ENCODE data around the gene KLHL40. TPM values are rescaled to one million over a fixed set of nuclear protein-coding genes. Genes with fewer than 3 reads are reported as not detected.

KLHL40 gene
- total and polyA plus RNA-seq, 2 experiments from 2014 or later = not detected

GRCh38 chr3:42739401-42740158, 54.2 kb downstream of the KLHL40 start:
- H3K9me2 ChIP-seq (replicated peaks; ENCODE audit: insufficient read depth) = no peaks in the 10 kb centered on the region
- no peaks in the 10 kb centered on the region for H4K20me1 ChIP-seq (ENCODE audit: insufficient read depth, poor library complexity, severe bottlenecking)
- H3K36me3 ChIP-seq (replicated peaks; ENCODE audit: insufficient read depth, low read depth) = no peaks in the 10 kb centered on the region
- TF ChIP-seq EZH2phosphoT487 (IDR thresholded peaks at IDR 0.05; ENCODE audit: low read depth, severe bottlenecking, unreplicated experiment) = no peak
- TF ChIP-seq, protein P1, sequence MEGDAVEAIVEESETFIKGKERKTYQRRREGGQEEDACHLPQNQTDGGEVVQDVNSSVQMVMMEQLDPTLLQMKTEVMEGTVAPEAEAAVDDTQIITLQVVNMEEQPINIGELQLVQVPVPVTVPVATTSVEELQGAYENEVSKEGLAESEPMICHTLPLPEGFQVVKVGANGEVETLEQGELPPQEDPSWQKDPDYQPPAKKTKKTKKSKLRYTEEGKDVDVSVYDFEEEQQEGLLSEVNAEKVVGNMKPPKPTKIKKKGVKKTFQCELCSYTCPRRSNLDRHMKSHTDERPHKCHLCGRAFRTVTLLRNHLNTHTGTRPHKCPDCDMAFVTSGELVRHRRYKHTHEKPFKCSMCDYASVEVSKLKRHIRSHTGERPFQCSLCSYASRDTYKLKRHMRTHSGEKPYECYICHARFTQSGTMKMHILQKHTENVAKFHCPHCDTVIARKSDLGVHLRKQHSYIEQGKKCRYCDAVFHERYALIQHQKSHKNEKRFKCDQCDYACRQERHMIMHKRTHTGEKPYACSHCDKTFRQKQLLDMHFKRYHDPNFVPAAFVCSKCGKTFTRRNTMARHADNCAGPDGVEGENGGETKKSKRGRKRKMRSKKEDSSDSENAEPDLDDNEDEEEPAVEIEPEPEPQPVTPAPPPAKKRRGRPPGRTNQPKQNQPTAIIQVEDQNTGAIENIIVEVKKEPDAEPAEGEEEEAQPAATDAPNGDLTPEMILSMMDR (IDR thresholded peaks at IDR 0.05; ENCODE audit: poor library complexity) = no peak
- no peak for TF ChIP-seq EZH2 (IDR thresholded peaks at IDR 0.05; ENCODE audit: borderline replicate concordance)
- no peak overlapping the region for H3K4me3 ChIP-seq
- 93% methylated on average over 12 of the region's 12 CpGs for WGBS (ENCODE audit: low lambda C conversion rate, missing lambda C conversion rate)
- H3K4me2 ChIP-seq = no peak overlapping the region
- no peaks in the 10 kb centered on the region for H3K79me2 ChIP-seq
- H3K27me3 ChIP-seq = no peaks in the 10 kb centered on the region
- H3K27ac ChIP-seq = no peak overlapping the region
- H3K4me1 ChIP-seq (ENCODE audit: insufficient read depth) = no peaks in the 10 kb centered on the region
- no peak overlapping the region for H2AFZ ChIP-seq
- no peaks in the 10 kb centered on the region for H3K9me3 ChIP-seq (ENCODE audit: low read depth)
- no peak for DNase-seq (ENCODE audit: low spot score)

- H2AFZ ChIP-seq = no peak overlapping the region
- H3K4me2 ChIP-seq = no peak overlapping the region
- no peak overlapping the region for H3K4me3 ChIP-seq
- H3K27me3 ChIP-seq = no peaks in the 10 kb centered on the region
- H3K4me1 ChIP-seq (ENCODE audit: insufficient read depth) = peaks cover 13% of the 10 kb centered on the region
- H4K20me1 ChIP-seq (ENCODE audit: insufficient read depth, poor library complexity, severe bottlenecking) = no peaks in the 10 kb centered on the region
- H3K9me2 ChIP-seq (replicated peaks; ENCODE audit: insufficient read depth) = no peaks in the 10 kb centered on the region
- no peaks in the 10 kb centered on the region for H3K36me3 ChIP-seq (replicated peaks; ENCODE audit: insufficient read depth, low read depth)
- H3K27ac ChIP-seq = no peak overlapping the region
- TF ChIP-seq EZH2phosphoT487 (IDR thresholded peaks at IDR 0.05; ENCODE audit: low read depth, severe bottlenecking, unreplicated experiment) = no peak
- TF ChIP-seq, protein P1 (IDR thresholded peaks at IDR 0.05; ENCODE audit: poor library complexity) = no peak
- TF ChIP-seq EZH2 (IDR thresholded peaks at IDR 0.05; ENCODE audit: borderline replicate concordance) = no peak
- DNase-seq (ENCODE audit: low spot score) = no peak
- no peaks in the 10 kb centered on the region for H3K9me3 ChIP-seq (ENCODE audit: low read depth)
- WGBS (ENCODE audit: low lambda C conversion rate, missing lambda C conversion rate) = 85% methylated on average over 3 of the region's 3 CpGs
- H3K79me2 ChIP-seq = no peaks in the 10 kb centered on the region
These were observed 56.5 kb downstream of the KLHL40 start for GRCh38 chr3:42741796-42742195.

Other genes with a start within 250 kb of the KLHL40 start
- gene VIPR1, start 182.9 kb upstream of the KLHL40 start, total RNA-seq = 12.2 and 19.2 TPM in 2 replicates
- 17.3 and 17.5 TPM in 2 replicates for gene VIPR1, start 182.9 kb upstream of the KLHL40 start, polyA plus RNA-seq
- gene SEC22C, start 103.6 kb upstream of the KLHL40 start, total RNA-seq = 44.1 and 53.9 TPM in 2 replicates
- gene SEC22C, start 103.6 kb upstream of the KLHL40 start, polyA plus RNA-seq = 23.5 and 31.4 TPM in 2 replicates
- 23.5 and 26.8 TPM in 2 replicates for gene SS18L2, start 94.7 kb upstream of the KLHL40 start, total RNA-seq
- gene SS18L2, start 94.7 kb upstream of the KLHL40 start, polyA plus RNA-seq = 53.7 and 61.7 TPM in 2 replicates
- 74.3 and 78.9 TPM in 2 replicates for gene NKTR, start 84.9 kb upstream of the KLHL40 start, total RNA-seq
- gene NKTR, start 84.9 kb upstream of the KLHL40 start, polyA plus RNA-seq = 36.8 and 66.2 TPM in 2 replicates
- 12.3 and 14.2 TPM in 2 replicates for gene ZBTB47, start 31.8 kb upstream of the KLHL40 start, total RNA-seq
- gene ZBTB47, start 31.8 kb upstream of the KLHL40 start, polyA plus RNA-seq = 4.7 and 7.0 TPM in 2 replicates
- not detected in 2 replicates for gene HHATL, start 17.3 kb downstream of the KLHL40 start, total RNA-seq
- gene HHATL, start 17.3 kb downstream of the KLHL40 start, polyA plus RNA-seq = not detected in 2 replicates
- gene CCDC13, start 87.7 kb downstream of the KLHL40 start, total RNA-seq = 0.63 TPM in 1 of 2 replicates, not detected in the other
- gene CCDC13, start 87.7 kb downstream of the KLHL40 start, polyA plus RNA-seq = 2.1 TPM in 1 of 2 replicates, not detected in the other
- 252 and 266 TPM in 2 replicates for gene HIGD1A, start 119.0 kb downstream of the KLHL40 start, total RNA-seq
- 212 and 218 TPM in 2 replicates for gene HIGD1A, start 119.0 kb downstream of the KLHL40 start, polyA plus RNA-seq
- gene ACKR2, start 123.9 kb downstream of the KLHL40 start, total RNA-seq = 1.9 and 3.9 TPM in 2 replicates
- gene ACKR2, start 123.9 kb downstream of the KLHL40 start, polyA plus RNA-seq = 1.7 and 2.3 TPM in 2 replicates
- gene CYP8B1, start 190.3 kb downstream of the KLHL40 start, total RNA-seq = 5.7 and 5.9 TPM in 2 replicates
- gene CYP8B1, start 190.3 kb downstream of the KLHL40 start, polyA plus RNA-seq = 2.2 and 4.5 TPM in 2 replicates
- gene ZNF662, start 220.6 kb downstream of the KLHL40 start, total RNA-seq = 0.07 TPM in 1 of 2 replicates, not detected in the other
- gene ZNF662, start 220.6 kb downstream of the KLHL40 start, polyA plus RNA-seq = not detected in 2 replicates